HL-60 (cell line): ENCODE results near the gene TEDC1.

Source experiments
- CTCF ChIP-seq: IDR thresholded peaks from one replicate; pipeline ENCODE4 v1.5.1; 2011; ENCODE audit warnings: low read length, control low read depth, inconsistent platforms; ENCODE audit not compliant: insufficient read depth
- POLR2AphosphoS5 ChIP-seq: IDR thresholded peaks from 2 replicates; pipeline ENCODE4 v1.6.1; 2012; ENCODE audit warnings: low read depth
- REST ChIP-seq: IDR thresholded peaks from 2 replicates; pipeline ENCODE4 v1.6.1; 2012; ENCODE audit warnings: low read depth; ENCODE audit not compliant: insufficient replicate concordance
- SPI1 ChIP-seq: IDR thresholded peaks from 2 replicates; pipeline ENCODE4 v1.6.1; 2012; ENCODE audit warnings: low read depth, mild to moderate bottlenecking, borderline replicate concordance

- TF ChIP-seq CTCF (no peak), POLR2AphosphoS5 (no peak), SPI1 (no peak), REST (no peak)
These were observed 10.7 kb downstream of the TEDC1 start for GRCh38 chr14:105501504-105502291.
